ENCODE data around the gene RAB3GAP1. TPM values are rescaled to one million over a fixed set of nuclear protein-coding genes. Genes with fewer than 3 reads are reported as not detected.

The RAB3GAP1 gene
- total RNA-seq, 1 donor from 2014 or later, result 49.3 TPM

DNA sequence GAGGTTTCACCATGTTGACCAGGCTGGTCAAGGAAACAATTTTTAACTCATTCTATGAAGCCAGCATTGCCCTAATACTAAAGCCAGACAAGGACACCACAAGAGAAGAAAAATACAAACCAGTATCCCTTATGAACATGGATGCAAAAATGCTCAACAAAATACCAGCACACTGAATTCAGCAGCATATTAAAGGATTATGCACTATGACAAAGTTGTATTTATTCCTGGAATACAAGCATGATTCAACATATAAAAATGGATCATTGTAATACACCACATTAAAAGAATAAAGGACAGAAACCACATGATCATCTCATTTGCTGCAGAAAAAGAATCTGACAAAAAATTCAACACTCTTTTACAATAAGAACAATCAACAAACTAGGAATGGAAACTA lies 138.7 kb downstream of the RAB3GAP1 start:
- Histone ChIP-seq H3K4me2 (ENCODE audit: low read length) (no peak overlapping the region), H3K9me3 (ENCODE audit: insufficient read depth, low read depth, low read length) (no peaks in the 10 kb centered on the region), H3K79me2 (ENCODE audit: insufficient read depth, low read length) (no peaks in the 10 kb centered on the region), H2AFZ (ENCODE audit: low read depth, low read length) (no peak overlapping the region), H3K27ac (ENCODE audit: low read depth, low read length) (no peak overlapping the region), H3K4me3 (ENCODE audit: insufficient read depth, low read depth, low read length) (no peak overlapping the region), H3K4me1 (ENCODE audit: insufficient read depth, low read length) (no peaks in the 10 kb centered on the region), H4K20me1 (ENCODE audit: insufficient read depth, low read length) (no peaks in the 10 kb centered on the region), H3K36me3 (ENCODE audit: insufficient read depth, low read length) (no peaks in the 10 kb centered on the region), H3K9ac (ENCODE audit: low read length) (no peak overlapping the region), H3K27me3 (ENCODE audit: insufficient read depth, low read length) (no peaks in the 10 kb centered on the region)
- no peak overlapping the region for H3K4me3 Mint-ChIP-seq (ENCODE audit: unreplicated experiment)
- no peaks in the 10 kb centered on the region for H3K36me3 Mint-ChIP-seq (ENCODE audit: low read depth, unreplicated experiment)
- H3K9me3 Mint-ChIP-seq (ENCODE audit: unreplicated experiment), result peaks cover 8% of the 10 kb centered on the region
- no peak for FAIRE-seq
- H3K27ac Mint-ChIP-seq (ENCODE audit: unreplicated experiment), result no peak overlapping the region
- no peaks in the 10 kb centered on the region for H3K4me1 Mint-ChIP-seq (ENCODE audit: low read depth, unreplicated experiment)
- H3K27me3 Mint-ChIP-seq (ENCODE audit: low read depth, unreplicated experiment), result no peaks in the 10 kb centered on the region
- DNase-seq (ENCODE audit: low read depth), result no peak
- no peak for TF ChIP-seq EZH2 (IDR thresholded peaks at IDR 0.05; ENCODE audit: insufficient read depth, low read length)
- no peak for TF ChIP-seq CTCF (IDR thresholded peaks at IDR 0.05; ENCODE audit: insufficient read depth, low read depth, low read length)

DNA sequence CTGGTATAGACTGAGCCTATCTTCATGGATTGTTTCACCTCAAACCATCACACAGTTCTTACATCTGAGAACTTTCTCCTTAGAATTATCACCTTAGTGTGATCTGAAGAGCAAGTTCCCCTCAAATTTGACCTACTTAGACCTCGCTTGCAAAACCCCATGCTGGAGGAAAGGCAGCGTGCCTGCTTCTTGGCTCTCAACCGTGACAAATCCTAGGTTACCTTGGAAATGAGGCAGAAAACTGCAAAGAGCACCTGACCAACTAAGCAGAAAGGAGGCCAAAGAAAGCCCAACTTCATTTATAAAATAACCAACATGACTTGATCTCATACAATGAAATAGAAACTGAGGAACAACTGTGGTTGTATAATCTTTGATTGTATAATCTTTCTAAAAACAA lies 146.4 kb downstream of the RAB3GAP1 start:
- Histone ChIP-seq H2AFZ (ENCODE audit: low read depth, low read length) (no peak overlapping the region), H3K4me2 (ENCODE audit: low read length) (no peak overlapping the region), H3K9ac (ENCODE audit: low read length) (no peak overlapping the region), H3K27ac (ENCODE audit: low read depth, low read length) (no peak overlapping the region), H3K79me2 (ENCODE audit: insufficient read depth, low read length) (no peaks in the 10 kb centered on the region), H3K4me1 (ENCODE audit: insufficient read depth, low read length) (no peaks in the 10 kb centered on the region), H3K4me3 (ENCODE audit: insufficient read depth, low read depth, low read length) (no peak overlapping the region), H3K27me3 (ENCODE audit: insufficient read depth, low read length) (no peaks in the 10 kb centered on the region), H4K20me1 (ENCODE audit: insufficient read depth, low read length) (no peaks in the 10 kb centered on the region), H3K9me3 (ENCODE audit: insufficient read depth, low read depth, low read length) (no peaks in the 10 kb centered on the region), H3K36me3 (ENCODE audit: insufficient read depth, low read length) (no peaks in the 10 kb centered on the region)
- Mint-ChIP-seq H3K27ac (ENCODE audit: unreplicated experiment) (no peak overlapping the region), H3K27me3 (ENCODE audit: low read depth, unreplicated experiment) (no peaks in the 10 kb centered on the region), H3K36me3 (ENCODE audit: low read depth, unreplicated experiment) (peaks cover 2% of the 10 kb centered on the region), H3K4me3 (ENCODE audit: unreplicated experiment) (no peak overlapping the region), H3K9me3 (ENCODE audit: unreplicated experiment) (no peaks in the 10 kb centered on the region), H3K4me1 (ENCODE audit: low read depth, unreplicated experiment) (no peaks in the 10 kb centered on the region)
- no peak for DNase-seq (ENCODE audit: low read depth)
- TF ChIP-seq CTCF (IDR thresholded peaks at IDR 0.05; ENCODE audit: insufficient read depth, low read depth, low read length) (no peak), EZH2 (IDR thresholded peaks at IDR 0.05; ENCODE audit: insufficient read depth, low read length) (no peak)
- no peak for FAIRE-seq

GRCh38 chr2:135202751-135203150 lies 150.7 kb downstream of the RAB3GAP1 start:
- no peak overlapping the region for H3K4me3 Mint-ChIP-seq (ENCODE audit: unreplicated experiment)
- Histone ChIP-seq H3K4me3 (ENCODE audit: insufficient read depth, low read depth, low read length) (no peak overlapping the region), H3K79me2 (ENCODE audit: insufficient read depth, low read length) (no peaks in the 10 kb centered on the region), H3K9me3 (ENCODE audit: insufficient read depth, low read depth, low read length) (no peaks in the 10 kb centered on the region), H3K36me3 (ENCODE audit: insufficient read depth, low read length) (no peaks in the 10 kb centered on the region), H3K4me2 (ENCODE audit: low read length) (no peak overlapping the region), H4K20me1 (ENCODE audit: insufficient read depth, low read length) (no peaks in the 10 kb centered on the region), H3K4me1 (ENCODE audit: insufficient read depth, low read length) (no peaks in the 10 kb centered on the region), H3K27me3 (ENCODE audit: insufficient read depth, low read length) (no peaks in the 10 kb centered on the region), H3K9ac (ENCODE audit: low read length) (no peak overlapping the region), H2AFZ (ENCODE audit: low read depth, low read length) (no peak overlapping the region), H3K27ac (ENCODE audit: low read depth, low read length) (no peak overlapping the region)
- DNase-seq (ENCODE audit: low read depth) (no peak), FAIRE-seq (no peak)
- no peaks in the 10 kb centered on the region for H3K9me3 Mint-ChIP-seq (ENCODE audit: unreplicated experiment)
- H3K27me3 Mint-ChIP-seq (ENCODE audit: low read depth, unreplicated experiment), result no peaks in the 10 kb centered on the region
- H3K36me3 Mint-ChIP-seq (ENCODE audit: low read depth, unreplicated experiment), result peaks cover 2% of the 10 kb centered on the region
- TF ChIP-seq EZH2 (IDR thresholded peaks at IDR 0.05; ENCODE audit: insufficient read depth, low read length) (no peak), CTCF (IDR thresholded peaks at IDR 0.05; ENCODE audit: insufficient read depth, low read depth, low read length) (no peak)
- H3K27ac Mint-ChIP-seq (ENCODE audit: unreplicated experiment), result no peak overlapping the region
- H3K4me1 Mint-ChIP-seq (ENCODE audit: low read depth, unreplicated experiment), result no peaks in the 10 kb centered on the region
